ENCODE data around the gene TMEM237.
"Not testable (repeated sequence)": the region's sequence is repeated elsewhere in the genome, so short reads cannot be mapped to it uniquely, and the experiment has no call there.

Gene TMEM237

GRCh38 chr2:201643216-201643890, at the start of gene TMEM237:
TMEM237 (minus strand) TSS chr2:201643503; CDS start chr2:201643400, 103 bp downstream.
- DNase-seq: no peak

- DNase-seq: no peak
Observed at GRCh38 chr2:201685156-201685555, 41.9 kb upstream of the TMEM237 start.

- no peak for DNase-seq
Observed at GRCh38 chr2:201680743-201681142, 37.4 kb upstream of the TMEM237 start.

- no peak for DNase-seq
Observed at GRCh38 chr2:201678401-201678800, 35.1 kb upstream of the TMEM237 start.

- DNase-seq: no peak
Observed at GRCh38 chr2:201675454-201675853, 32.2 kb upstream of the TMEM237 start.

- no peak for DNase-seq
Observed at GRCh38 chr2:201674794-201675193, 31.5 kb upstream of the TMEM237 start.

- no peak for DNase-seq
Observed at GRCh38 chr2:201674298-201674697, 31.0 kb upstream of the TMEM237 start.

- DNase-seq: no peak
Observed at GRCh38 chr2:201673546-201673945, 30.2 kb upstream of the TMEM237 start.

- not testable (repeated sequence) for DNase-seq
Observed at GRCh38 chr2:201671205-201671604, 27.9 kb upstream of the TMEM237 start.

GRCh38 chr2:201669865-201670264, 26.6 kb upstream of the TMEM237 start:
- no peak for DNase-seq

GRCh38 chr2:201668402-201668910, 25.2 kb upstream of the TMEM237 start:
- no peak for DNase-seq

- DNase-seq: no peak
Observed at GRCh38 chr2:201664334-201664733, 21.0 kb upstream of the TMEM237 start.

- no peak for DNase-seq
Observed at GRCh38 chr2:201661366-201661765, 18.1 kb upstream of the TMEM237 start.

GRCh38 chr2:201660293-201660895, 17.1 kb upstream of the TMEM237 start:
- DNase-seq: no peak

GRCh38 chr2:201656740-201657139, 13.4 kb upstream of the TMEM237 start:
- no peak for DNase-seq

- no peak for DNase-seq
Observed at GRCh38 chr2:201656102-201656501, 12.8 kb upstream of the TMEM237 start.

GRCh38 chr2:201654616-201655384, 11.5 kb upstream of the TMEM237 start:
- no peak for DNase-seq

- no peak for DNase-seq
Observed at GRCh38 chr2:201653221-201653620, 9.9 kb upstream of the TMEM237 start.

- no peak for DNase-seq
Observed at GRCh38 chr2:201649442-201649841, 6.1 kb upstream of the TMEM237 start.

GRCh38 chr2:201647431-201647830, 4.1 kb upstream of the TMEM237 start:
- no peak for DNase-seq

- DNase-seq: no peak
Observed at GRCh38 chr2:201644001-201644400, 698 bp upstream of the TMEM237 start.

GRCh38 chr2:201642579-201643215, 606 bp downstream of the TMEM237 start:
- DNase-seq: peak; percentile 63

- DNase-seq: no peak
Observed at GRCh38 chr2:201642086-201642578, 1.2 kb downstream of the TMEM237 start.

Data from GDM1 (cell line).